ENCODE data around the gene IFI16.

GRCh38 chr1:159040893-159041724, 31.4 kb downstream of the IFI16 start:
- TF ChIP-seq ZNF274 (IDR thresholded peaks at IDR 0.05; ENCODE audit: low read depth, low read length): no peak
- no peak for TF ChIP-seq YY1 (IDR thresholded peaks at IDR 0.05; ENCODE audit: insufficient read depth, insufficient read length)
- TF ChIP-seq SUZ12 (IDR thresholded peaks at IDR 0.05; ENCODE audit: extremely low read depth, insufficient read depth, insufficient read length): no peak

All from NT2/D1 (cell line).